Muscle of leg (tissue), 11 donors: ENCODE results near the gene TMEM101. TPM values are rescaled to one million over a fixed set of nuclear protein-coding genes. Genes with fewer than 3 reads are reported as not detected.
"Not testable (repeated sequence)": the region's sequence is repeated elsewhere in the genome, so short reads cannot be mapped to it uniquely, and the experiment has no call there.

ENCODE experiments used
- DNase-seq: peaks from one replicate; pipeline ENCODE4 v3.0.0; 2013
- H3K27ac ChIP-seq: one replicate; pipeline ENCODE4 v1.5.1; 2013; ENCODE audit warnings: mild to moderate bottlenecking, low read length, control low read depth
- H3K27me3 ChIP-seq: one replicate; pipeline ENCODE4 v1.6.1; 2013; ENCODE audit warnings: low read length; ENCODE audit not compliant: control insufficient read depth, insufficient read depth
- H3K36me3 ChIP-seq: one replicate; pipeline ENCODE4 v1.6.1; 2013; ENCODE audit warnings: low read length; ENCODE audit not compliant: control insufficient read depth, insufficient read depth
- H3K4me1 ChIP-seq: one replicate; pipeline ENCODE4 v1.6.1; 2013; ENCODE audit warnings: low read length; ENCODE audit not compliant: control insufficient read depth, insufficient read depth
- H3K4me3 ChIP-seq: one replicate; pipeline ENCODE4 v1.5.1; 2013; ENCODE audit warnings: low read length, control low read depth
- H3K9me3 ChIP-seq: replicated peaks from 2 replicates; pipeline ENCODE4 v1.6.1; 2013; ENCODE audit warnings: low read depth, low read length; ENCODE audit not compliant: control insufficient read depth
- WGBS: methylation state at CpG from one replicate; pipeline ENCODE4 v1.1.5; 2013; ENCODE audit warnings: missing lambda C conversion rate; ENCODE audit not compliant: insufficient coverage; 5-methylcytosine and 5-hydroxymethylcytosine counted together
- polyA plus RNA-seq, 8 donors: library from polyadenylated mRNA; unstranded; fragments of 120-200 nt; gene quantifications; one replicate each; pipeline versions ENCODE4 v1.2.1 to v1.2.3, GENCODE V29; 2013; ENCODE audit warnings: inconsistent platforms in 1 of 8, low replicate concordance in 1 of 8; ENCODE audit not compliant: insufficient read length in 8 of 8, insufficient read depth in 1 of 8
- total RNA-seq: library from RNA; stranded (reverse); fragments of 120-200 nt; gene quantifications from one replicate; pipeline ENCODE4 v1.2.4, GENCODE V29; 2013

The TMEM101 gene
- total and polyA plus RNA-seq, 9 donors: 28.6 to 39.7 (median 32.2) TPM

GRCh38 chr17:44002141-44002848 is 12.5 kb downstream of the TMEM101 start:
- H3K27me3 ChIP-seq: peaks cover 69% of the 10 kb centered on the region
- no peak for DNase-seq
- H3K36me3 ChIP-seq: no peaks in the 10 kb centered on the region
- no peak overlapping the region for H3K27ac ChIP-seq
- H3K9me3 ChIP-seq: no peaks in the 10 kb centered on the region
- H3K4me3 ChIP-seq: no peak overlapping the region
- peaks cover 28% of the 10 kb centered on the region for H3K4me1 ChIP-seq
- WGBS: 55% methylated on average over 6 of the region's 9 CpGs

GRCh38 chr17:44001461-44001920 is 13.3 kb downstream of the TMEM101 start:
- no peak for DNase-seq

GRCh38 chr17:44000871-44001460 is 13.8 kb downstream of the TMEM101 start:
- no peak for DNase-seq
- Histone ChIP-seq H3K4me3 (no peak overlapping the region), H3K27me3 (peaks cover 62% of the 10 kb centered on the region), H3K36me3 (no peaks in the 10 kb centered on the region), H3K9me3 (no peaks in the 10 kb centered on the region), H3K27ac (no peak overlapping the region), H3K4me1 (peaks cover 16% of the 10 kb centered on the region)
- WGBS: 90% methylated on average over 2 of the region's 6 CpGs

More at GRCh38 chr17:44001461-44001920, 13.3 kb downstream of the TMEM101 start:
- no CpG with 5 or more reads among the region's 2 CpGs for WGBS
- H3K27me3 ChIP-seq: peaks cover 62% of the 10 kb centered on the region
- H3K27ac ChIP-seq: no peak overlapping the region
- H3K4me1 ChIP-seq: peaks cover 22% of the 10 kb centered on the region
- H3K9me3 ChIP-seq: no peaks in the 10 kb centered on the region
- H3K36me3 ChIP-seq: no peaks in the 10 kb centered on the region
- no peak overlapping the region for H3K4me3 ChIP-seq

GRCh38 chr17:44000141-44000860 is 14.5 kb downstream of the TMEM101 start:
- Histone ChIP-seq H3K36me3 (no peaks in the 10 kb centered on the region), H3K27me3 (peaks cover 62% of the 10 kb centered on the region), H3K4me1 (peaks cover 10% of the 10 kb centered on the region), H3K27ac (no peak overlapping the region), H3K4me3 (no peak overlapping the region), H3K9me3 (no peaks in the 10 kb centered on the region)
- no peak for DNase-seq
- WGBS: 72% methylated on average over 8 of the region's 12 CpGs

- Histone ChIP-seq H3K4me3 (no peak overlapping the region), H3K27me3 (peaks cover 62% of the 10 kb centered on the region), H3K36me3 (no peaks in the 10 kb centered on the region), H3K4me1 (peaks cover 8% of the 10 kb centered on the region), H3K9me3 (no peaks in the 10 kb centered on the region), H3K27ac (no peak overlapping the region)
- 63% methylated on average over 4 of the region's 4 CpGs for WGBS
- DNase-seq: no peak
Measured at GRCh38 chr17:43999024-43999423, 15.7 kb downstream of the TMEM101 start.

- no peak for DNase-seq
Measured at GRCh38 chr17:43998552-43998951, 16.2 kb downstream of the TMEM101 start.

GRCh38 chr17:43997180-43997579 is 17.6 kb downstream of the TMEM101 start:
- WGBS: 83% methylated on average over 5 of the region's 5 CpGs
- not testable (repeated sequence) for H3K9me3 ChIP-seq, DNase-seq, H3K4me1 ChIP-seq, H3K36me3 ChIP-seq, H3K27ac ChIP-seq, H3K4me3 ChIP-seq
- peaks cover 52% of the 10 kb centered on the region for H3K27me3 ChIP-seq

More at GRCh38 chr17:43998552-43998951, 16.2 kb downstream of the TMEM101 start:
- Histone ChIP-seq H3K4me3 (no peak overlapping the region), H3K36me3 (no peaks in the 10 kb centered on the region), H3K27ac (no peak overlapping the region), H3K27me3 (peaks cover 61% of the 10 kb centered on the region), H3K9me3 (no peaks in the 10 kb centered on the region), H3K4me1 (peaks cover 8% of the 10 kb centered on the region)
- 77% methylated on average over 3 of the region's 3 CpGs for WGBS

- DNase-seq: no peak
- H3K36me3 ChIP-seq: no peaks in the 10 kb centered on the region
- H3K27ac ChIP-seq: no peak overlapping the region
- H3K4me3 ChIP-seq: peak overlapping the region; percentile 15
- peaks cover 36% of the 10 kb centered on the region for H3K27me3 ChIP-seq
- peaks cover 8% of the 10 kb centered on the region for H3K4me1 ChIP-seq
- WGBS: 20% methylated on average over 1 of the region's 12 CpGs
- H3K9me3 ChIP-seq: no peaks in the 10 kb centered on the region
Measured at GRCh38 chr17:43995150-43995471, 19.7 kb downstream of the TMEM101 start.

- H3K27me3 ChIP-seq: peaks cover 36% of the 10 kb centered on the region
- WGBS: 2% methylated on average over 45 of the region's 52 CpGs
- peaks cover 8% of the 10 kb centered on the region for H3K4me1 ChIP-seq
- H3K4me3 ChIP-seq: peak overlapping the region; percentile 15
- H3K27ac ChIP-seq: no peak overlapping the region
- peak; percentile 26 for DNase-seq
- H3K9me3 ChIP-seq: no peaks in the 10 kb centered on the region
- no peaks in the 10 kb centered on the region for H3K36me3 ChIP-seq
Measured at GRCh38 chr17:43994272-43995149, 20.3 kb downstream of the TMEM101 start.
